MCF 10A (cell line): Measurements from ENCODE around the gene SCNN1B. TPM values are rescaled to one million over a fixed set of nuclear protein-coding genes. Genes with fewer than 3 reads are reported as not detected.

ENCODE experiments used
- BruUV-seq: library from RNA; stranded (reverse); fragments of 400-500 nt; replicated peaks from 2 replicates; lab custom pipeline; 2021; lab: Mats Ljungman, UMichigan
- CTCF ChIA-PET: fragments of 300-600 bp; sonication (Branson Sonifier 250); formaldehyde crosslinking; extraction: SDS; loops from one replicate; lab custom pipeline; 2021; ENCODE audit warnings: antibody characterized with exemption, inconsistent platforms; lab: Yijun Ruan, JAX
- POLR2A ChIA-PET: fragments of 300-600, 350-650 bp; sonication (Branson Sonifier 250); formaldehyde crosslinking; extraction: SDS; loops from one replicate; lab custom pipeline; 2020; ENCODE audit warnings: antibody characterized with exemption, inconsistent platforms; lab: Yijun Ruan, JAX
- DNase-seq: peaks from one replicate; pipeline ENCODE4 v3.0.0-alpha.2; 2018; ENCODE audit not compliant: unreplicated experiment
- H3K27ac Mint-ChIP-seq: one replicate; pipeline ENCODE4 v1.8.0; 2022; ENCODE audit warnings: mild to moderate bottlenecking, low read depth, mixed read lengths; ENCODE audit not compliant: unreplicated experiment
- H3K27me3 Mint-ChIP-seq: one replicate; pipeline ENCODE4 v1.8.0; 2022; ENCODE audit warnings: mixed read lengths; ENCODE audit not compliant: insufficient read depth, unreplicated experiment
- H3K36me3 Mint-ChIP-seq: one replicate; pipeline ENCODE4 v1.8.0; 2022; ENCODE audit warnings: mild to moderate bottlenecking, moderate library complexity, mixed read lengths; ENCODE audit not compliant: insufficient read depth, unreplicated experiment
- H3K4me1 Mint-ChIP-seq: one replicate; pipeline ENCODE4 v1.8.0; 2022; ENCODE audit warnings: mixed read lengths; ENCODE audit not compliant: insufficient read depth, unreplicated experiment
- H3K4me3 Mint-ChIP-seq: one replicate; pipeline ENCODE4 v1.8.0; 2022; ENCODE audit warnings: mild to moderate bottlenecking, moderate library complexity, mixed read lengths; ENCODE audit not compliant: unreplicated experiment
- H3K9me3 Mint-ChIP-seq: one replicate; pipeline ENCODE4 v1.8.0; 2022; ENCODE audit warnings: mixed read lengths; ENCODE audit not compliant: unreplicated experiment
- intact Hi-C: fragments of 100-400 bp; cut with micrococcal nuclease; formaldehyde crosslinking; loops from 2 replicates; pipeline ENCODE4 v1.14.1; 2022
- total RNA-seq: library from RNA; stranded (reverse); gene quantifications from 2 replicates; pipeline ENCODE4 v1.2.3, GENCODE V29; 2022
- TF ChIP-seq, protein P1 (sequence below): fragments of 200-600 bp; IDR thresholded peaks from one replicate; pipeline ENCODE4 v1.8.0; 2022; ENCODE audit warnings: antibody characterized with exemption, mild to moderate bottlenecking; ENCODE audit not compliant: unreplicated experiment

SCNN1B gene
- total RNA-seq, 1 experiment from 2014 or later: 12.5 TPM

DNA sequence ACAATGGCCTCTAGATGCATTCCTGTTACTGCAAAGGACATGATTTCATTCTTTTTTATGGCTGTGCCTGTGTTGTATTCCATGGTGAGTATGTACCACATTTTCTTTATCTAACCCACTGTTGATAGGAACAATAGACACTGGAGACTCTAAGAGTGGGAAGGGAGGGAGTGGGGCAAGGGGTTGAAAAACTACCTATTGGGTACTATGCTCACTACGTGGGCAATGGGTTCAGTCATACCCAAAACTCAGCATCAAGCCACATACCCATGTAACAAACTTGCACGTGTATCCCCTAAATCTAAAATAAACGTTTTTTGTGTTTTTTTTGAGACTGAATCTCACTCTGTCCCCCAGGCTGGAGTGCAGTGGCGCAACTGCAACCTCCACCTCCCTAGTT, 47.1 kb upstream of the SCNN1B start:
- TF ChIP-seq, protein P1, sequence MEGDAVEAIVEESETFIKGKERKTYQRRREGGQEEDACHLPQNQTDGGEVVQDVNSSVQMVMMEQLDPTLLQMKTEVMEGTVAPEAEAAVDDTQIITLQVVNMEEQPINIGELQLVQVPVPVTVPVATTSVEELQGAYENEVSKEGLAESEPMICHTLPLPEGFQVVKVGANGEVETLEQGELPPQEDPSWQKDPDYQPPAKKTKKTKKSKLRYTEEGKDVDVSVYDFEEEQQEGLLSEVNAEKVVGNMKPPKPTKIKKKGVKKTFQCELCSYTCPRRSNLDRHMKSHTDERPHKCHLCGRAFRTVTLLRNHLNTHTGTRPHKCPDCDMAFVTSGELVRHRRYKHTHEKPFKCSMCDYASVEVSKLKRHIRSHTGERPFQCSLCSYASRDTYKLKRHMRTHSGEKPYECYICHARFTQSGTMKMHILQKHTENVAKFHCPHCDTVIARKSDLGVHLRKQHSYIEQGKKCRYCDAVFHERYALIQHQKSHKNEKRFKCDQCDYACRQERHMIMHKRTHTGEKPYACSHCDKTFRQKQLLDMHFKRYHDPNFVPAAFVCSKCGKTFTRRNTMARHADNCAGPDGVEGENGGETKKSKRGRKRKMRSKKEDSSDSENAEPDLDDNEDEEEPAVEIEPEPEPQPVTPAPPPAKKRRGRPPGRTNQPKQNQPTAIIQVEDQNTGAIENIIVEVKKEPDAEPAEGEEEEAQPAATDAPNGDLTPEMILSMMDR: no peak
- BruUV-seq: no TSS peak
- no peaks in the 10 kb centered on the region for H3K27me3 Mint-ChIP-seq
- H3K9me3 Mint-ChIP-seq: no peaks in the 10 kb centered on the region
- peak overlapping the region; percentile 82 for H3K27ac Mint-ChIP-seq
- intact Hi-C loops: loop anchor here (5.0 kb wide), 1 partner anchor 167 kb away; no protein-coding TSS in a partner anchor
- ChIA-PET POLR2A (interaction anchor here (0.7 to 9.7 kb wide), 10 partner anchors 27 to 170 kb away, joined by 3 to 204 read pairs (median 4); no protein-coding TSS in a partner anchor), CTCF (interaction anchor here (0.6 to 4.7 kb wide), 4 partner anchors 25 to 1262 kb away, joined by 3 to 32 read pairs (median 6); no protein-coding TSS in a partner anchor)
- no peak overlapping the region for H3K4me3 Mint-ChIP-seq
- H3K36me3 Mint-ChIP-seq: no peaks in the 10 kb centered on the region
- H3K4me1 Mint-ChIP-seq: peaks cover 47% of the 10 kb centered on the region
- no peak for DNase-seq

DNA sequence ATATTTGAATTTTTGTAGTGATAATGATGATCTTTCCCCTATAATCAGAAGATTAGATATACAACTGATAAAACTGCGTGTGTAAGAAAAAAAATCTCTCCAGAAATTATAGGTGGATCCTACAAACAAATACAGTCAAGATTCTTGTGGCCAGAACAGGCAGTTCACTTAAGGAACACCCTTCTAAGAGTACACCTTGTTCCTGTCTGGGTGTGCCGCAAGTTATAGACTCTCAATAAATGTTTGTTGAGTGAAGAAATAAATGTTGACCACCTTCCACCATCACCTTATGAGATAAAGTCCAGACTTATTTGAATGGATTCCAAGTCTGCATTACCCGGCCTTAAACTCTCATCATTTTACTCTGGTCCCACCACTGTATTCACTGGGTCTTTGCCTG, 45.7 kb upstream of the SCNN1B start:
- peak overlapping the region; percentile 98 for H3K27ac Mint-ChIP-seq
- no peaks in the 10 kb centered on the region for H3K9me3 Mint-ChIP-seq
- CTCF ChIA-PET: interaction anchor here (0.7 to 4.7 kb wide), 5 partner anchors 24 to 177 kb away, joined by 3 to 32 read pairs (median 4); no protein-coding TSS in a partner anchor
- H3K36me3 Mint-ChIP-seq: no peaks in the 10 kb centered on the region
- DNase-seq: peak; percentile 37
- no peaks in the 10 kb centered on the region for H3K27me3 Mint-ChIP-seq
- peak overlapping the region; percentile 1 for H3K4me3 Mint-ChIP-seq
- peaks cover 50% of the 10 kb centered on the region for H3K4me1 Mint-ChIP-seq
- no TSS peak for BruUV-seq
- POLR2A ChIA-PET: interaction anchor here (0.6 to 9.7 kb wide), 11 partner anchors 9 to 177 kb away, joined by 3 to 204 read pairs (median 6); partner anchors contain the start of gene SCNN1B
- intact Hi-C loops: loop anchor here (5.0 kb wide), 1 partner anchor 166 kb away; no protein-coding TSS in a partner anchor
- TF ChIP-seq, protein P1: no peak

DNA sequence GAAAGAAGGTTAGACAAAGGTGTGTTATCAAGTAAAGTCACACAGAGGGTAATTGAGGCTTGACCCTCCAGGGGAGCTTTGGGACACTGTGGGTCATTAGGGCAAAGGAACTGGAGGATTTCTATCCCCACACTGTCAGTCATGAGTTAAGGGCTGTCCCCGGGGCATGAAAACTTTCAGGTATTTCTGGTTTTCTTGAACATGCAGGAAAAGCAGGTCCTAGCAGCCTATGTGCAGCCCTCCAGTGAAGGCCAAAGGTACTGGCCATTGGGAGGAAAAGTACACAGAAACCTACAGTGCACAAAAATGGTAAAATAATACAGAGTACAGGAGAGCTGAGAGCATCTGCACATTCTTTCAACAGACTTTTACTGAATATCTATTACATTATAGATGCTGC, 44.4 kb upstream of the SCNN1B start:
- TF ChIP-seq, protein P1: no peak
- BruUV-seq: no TSS peak
- POLR2A ChIA-PET: interaction anchor here (0.5 to 9.7 kb wide), 19 partner anchors 8 to 176 kb away, joined by 3 to 204 read pairs (median 10); partner anchors contain the start of genes SCNN1B and SCNN1G
- H3K27me3 Mint-ChIP-seq: no peaks in the 10 kb centered on the region
- DNase-seq: peak; percentile 36
- no peaks in the 10 kb centered on the region for H3K9me3 Mint-ChIP-seq
- H3K36me3 Mint-ChIP-seq: no peaks in the 10 kb centered on the region
- CTCF ChIA-PET: interaction anchor here (0.6 to 4.7 kb wide), 7 partner anchors 25 to 176 kb away, joined by 3 to 32 read pairs (median 3); no protein-coding TSS in a partner anchor
- H3K4me3 Mint-ChIP-seq: peak overlapping the region; percentile 37
- intact Hi-C loops: loop anchor here (2.0 to 5.0 kb wide), 2 partner anchors 75 to 165 kb away; partner anchors contain the start of gene SCNN1G
- peaks cover 50% of the 10 kb centered on the region for H3K4me1 Mint-ChIP-seq
- H3K27ac Mint-ChIP-seq: peak overlapping the region; percentile 98

DNA sequence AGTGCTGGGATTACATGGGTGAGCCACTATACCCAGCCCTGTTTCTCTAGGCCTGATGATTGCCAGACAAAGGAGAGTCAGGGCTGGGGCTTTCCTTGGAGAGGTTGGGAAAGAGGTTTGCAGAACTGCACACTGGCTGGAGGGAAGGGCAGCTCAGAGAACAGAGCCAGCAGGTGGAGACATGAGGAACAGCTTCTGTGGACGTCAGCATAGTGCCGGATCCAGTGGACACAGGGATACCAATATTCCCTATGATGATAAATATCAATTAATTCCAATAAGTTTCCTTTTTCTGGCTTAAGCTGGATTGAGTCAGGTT, 43.2 kb upstream of the SCNN1B start:
- TF ChIP-seq, protein P1: no peak
- ChIA-PET CTCF (interaction anchor here (0.6 to 4.7 kb wide), 9 partner anchors 20 to 175 kb away, joined by 3 to 32 read pairs (median 6); no protein-coding TSS in a partner anchor), POLR2A (interaction anchor here (0.6 to 9.7 kb wide), 20 partner anchors 10 to 175 kb away, joined by 3 to 204 read pairs (median 9); partner anchors contain the start of gene SCNN1B)
- peak; percentile 94 for DNase-seq
- BruUV-seq: no TSS peak
- intact Hi-C loops: loop anchor here (2.0 to 5.0 kb wide), 2 partner anchors 76 to 163 kb away; partner anchors contain the start of gene SCNN1G
- Mint-ChIP-seq H3K4me3 (peak overlapping the region; percentile 37), H3K9me3 (no peaks in the 10 kb centered on the region), H3K27ac (peak overlapping the region; percentile 98), H3K4me1 (peaks cover 50% of the 10 kb centered on the region), H3K27me3 (no peaks in the 10 kb centered on the region), H3K36me3 (no peaks in the 10 kb centered on the region)
